Stimulated activated CD4-positive, alpha-beta T cell treated with anti-CD3 and anti-CD28 coated beads, Interleukin-12 subunit alpha, Interleukin-12 subunit beta, amount 100 ng/mL, for 48 hours (primary cell): ENCODE data around the gene STPG1.

Experiments
- DNase-seq, 3 donors: peaks; one replicate each; pipeline ENCODE4 v3.0.0-alpha.2; 2020; ENCODE audit warnings: low read depth in 2 of 3, low spot score in 1 of 3

The STPG1 gene

DNA sequence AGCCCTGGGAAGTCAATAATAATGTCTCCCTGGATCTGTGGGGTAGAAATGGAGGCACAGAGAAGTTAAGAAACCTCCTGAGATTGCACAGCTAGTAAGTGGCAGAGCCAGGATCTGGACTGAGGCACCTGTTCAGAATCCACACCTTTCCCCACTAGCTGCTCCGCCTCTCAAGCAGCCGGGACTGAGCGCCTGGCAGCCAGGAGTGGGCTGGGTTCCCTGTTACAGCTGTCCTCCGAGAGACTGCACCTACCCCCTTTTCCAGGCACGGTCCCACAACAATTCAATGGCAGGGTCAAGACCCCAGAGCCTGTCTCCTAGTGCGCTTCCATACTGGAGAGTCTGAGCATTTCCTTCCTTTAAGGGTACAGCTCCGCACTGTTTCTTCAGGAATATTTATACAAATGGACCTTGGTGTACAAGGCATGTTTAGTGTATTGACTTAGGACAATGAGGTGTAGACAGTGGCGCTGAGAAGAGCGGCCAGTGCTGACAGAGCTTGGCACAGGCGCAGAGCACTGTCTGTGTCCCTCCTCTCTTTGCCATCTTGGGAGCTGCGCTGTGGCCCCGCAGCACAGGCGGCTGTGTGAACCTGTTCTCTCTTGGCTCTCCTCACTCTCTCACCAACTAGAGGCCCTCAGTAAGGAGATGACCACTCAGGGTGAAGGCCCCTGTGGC, 70.0 kb downstream of the STPG1 start:
- no peak for DNase-seq

DNA sequence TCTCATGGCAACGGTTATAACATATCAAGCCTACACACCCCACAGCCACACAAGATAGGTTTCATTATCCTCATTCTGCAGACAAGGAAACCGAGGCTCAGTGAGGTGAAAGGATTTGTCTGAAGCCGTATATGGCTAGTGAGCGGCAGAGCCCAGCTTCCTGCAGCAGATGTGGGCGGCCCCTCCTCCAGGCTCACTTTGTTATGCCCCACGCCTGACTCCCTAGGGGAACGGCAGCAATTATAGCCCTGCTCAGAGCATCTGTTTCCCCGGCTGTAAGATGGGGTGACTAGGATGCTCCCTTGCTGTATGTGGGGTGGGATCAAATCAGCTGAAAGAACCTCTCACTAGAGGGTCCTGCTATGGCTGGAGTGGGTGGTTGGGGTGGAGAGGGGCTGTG, 72.3 kb downstream of the STPG1 start:
- no peak for DNase-seq

DNA sequence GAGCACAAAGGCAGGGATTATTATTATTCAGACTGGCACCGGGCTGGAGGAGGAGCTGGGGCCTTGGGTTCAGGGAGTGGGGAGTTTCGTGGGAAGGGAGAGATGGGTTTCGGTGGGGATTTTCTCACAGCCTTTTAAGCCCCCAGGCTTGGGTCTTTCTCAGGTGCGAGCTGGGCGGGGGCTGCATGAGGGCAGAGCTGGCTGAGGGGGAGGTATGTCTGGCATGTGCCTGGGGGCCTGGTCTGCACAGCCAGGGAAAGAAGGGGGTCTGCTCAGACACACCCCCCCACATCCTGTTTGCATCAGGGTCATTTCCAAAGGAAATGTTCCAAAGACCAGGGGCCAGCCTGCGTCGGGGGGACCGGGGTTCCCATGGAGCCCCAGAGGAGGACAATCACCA, 72.8 kb downstream of the STPG1 start:
- no peak for DNase-seq

DNA sequence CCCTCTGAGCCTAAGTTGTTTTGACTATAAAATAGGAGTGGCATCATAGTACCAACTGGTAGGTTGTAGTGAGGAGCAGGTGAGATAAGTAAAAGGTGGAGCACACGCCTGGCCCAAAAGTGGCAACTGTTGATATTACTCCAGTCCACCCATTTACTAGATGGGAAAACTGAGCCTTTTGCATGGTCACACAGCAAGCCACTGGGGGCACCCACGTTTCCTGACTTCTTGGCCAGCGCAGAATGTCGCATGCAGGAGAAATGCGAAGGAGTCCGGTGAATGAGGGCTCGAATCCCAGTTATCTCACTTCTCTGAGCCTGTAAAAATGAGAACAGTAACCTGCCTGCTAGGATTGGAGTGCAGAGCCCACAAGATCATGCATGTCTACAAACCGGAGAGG, 73.6 kb downstream of the STPG1 start:
- DNase-seq, result no peak

DNA sequence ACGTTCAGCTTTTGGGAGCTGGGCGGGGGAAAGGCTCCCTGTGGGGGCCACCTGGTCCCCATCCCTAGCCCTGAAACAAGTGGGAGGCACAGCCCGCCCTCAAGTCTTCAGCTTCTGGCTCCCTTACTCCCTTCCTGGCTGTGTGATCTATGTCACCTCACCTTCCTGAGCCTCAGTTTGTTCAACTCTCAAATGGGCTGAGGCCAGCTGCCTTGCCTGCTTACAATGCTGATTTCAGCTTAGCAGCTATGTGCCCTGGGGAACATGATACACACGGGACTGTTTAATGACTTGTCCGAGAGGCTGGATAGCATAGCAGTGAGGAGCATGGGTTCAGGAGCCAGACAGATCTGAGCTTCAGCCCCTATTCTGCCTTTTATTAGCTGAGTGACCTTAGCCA, 75.1 kb downstream of the STPG1 start:
- DNase-seq, result no peak

DNA sequence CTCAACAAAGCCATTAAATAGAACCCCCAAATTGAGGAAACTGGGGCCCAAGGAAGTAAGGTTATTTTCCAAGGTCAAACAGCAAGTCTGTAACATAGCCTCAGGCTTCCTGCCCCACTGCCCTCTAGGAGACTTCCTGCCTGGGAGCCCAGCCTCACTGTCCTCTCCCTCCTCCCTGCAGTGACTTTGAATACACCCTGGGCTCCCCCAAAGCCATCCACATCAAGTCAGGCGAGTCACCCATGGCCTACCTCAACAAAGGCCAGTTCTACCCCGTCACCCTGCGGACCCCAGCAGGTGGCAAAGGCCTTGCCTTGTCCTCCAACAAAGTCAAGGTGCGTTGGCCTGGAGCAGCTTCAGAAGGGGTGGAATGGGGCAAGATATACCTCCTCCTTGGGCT, 76.1 kb downstream of the STPG1 start:
- no peak for DNase-seq

- no peak for DNase-seq
These were observed 77.5 kb downstream of the STPG1 start for GRCh38 chr1:24336075-24336474.

DNA sequence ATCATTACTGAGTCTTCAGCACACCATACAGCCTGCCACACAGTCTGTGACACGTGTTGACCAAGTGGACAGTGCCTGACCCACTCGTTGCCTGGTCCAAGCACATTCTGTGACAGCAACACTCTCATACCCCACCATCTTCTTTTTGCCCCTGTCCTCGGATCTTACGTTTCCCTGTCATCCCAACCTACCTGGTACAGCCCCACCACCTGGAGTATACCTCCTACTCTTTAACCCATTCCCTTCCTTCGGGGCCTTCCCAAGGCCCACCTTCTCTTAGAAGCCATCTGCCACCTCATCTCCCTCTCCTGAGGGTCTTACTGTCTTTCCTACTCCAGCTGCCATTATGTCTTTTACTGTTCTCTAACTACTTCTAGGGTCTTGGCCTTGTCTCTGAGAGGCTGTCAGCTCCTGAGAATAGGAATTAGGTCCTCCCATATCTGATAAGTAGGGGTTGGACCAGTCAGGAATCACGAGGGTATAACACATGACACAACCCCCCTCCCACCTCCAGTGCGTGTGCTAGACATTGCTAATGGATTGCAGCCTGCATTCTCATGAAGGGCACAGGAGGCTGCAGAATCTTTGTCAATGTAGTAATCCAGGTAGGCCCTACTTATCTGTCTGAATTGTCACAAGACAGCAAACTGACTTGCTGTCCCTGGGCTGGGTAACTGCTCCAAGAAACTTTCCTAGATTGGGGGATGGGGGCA, 81.5 kb downstream of the STPG1 start:
- no peak for DNase-seq

DNA sequence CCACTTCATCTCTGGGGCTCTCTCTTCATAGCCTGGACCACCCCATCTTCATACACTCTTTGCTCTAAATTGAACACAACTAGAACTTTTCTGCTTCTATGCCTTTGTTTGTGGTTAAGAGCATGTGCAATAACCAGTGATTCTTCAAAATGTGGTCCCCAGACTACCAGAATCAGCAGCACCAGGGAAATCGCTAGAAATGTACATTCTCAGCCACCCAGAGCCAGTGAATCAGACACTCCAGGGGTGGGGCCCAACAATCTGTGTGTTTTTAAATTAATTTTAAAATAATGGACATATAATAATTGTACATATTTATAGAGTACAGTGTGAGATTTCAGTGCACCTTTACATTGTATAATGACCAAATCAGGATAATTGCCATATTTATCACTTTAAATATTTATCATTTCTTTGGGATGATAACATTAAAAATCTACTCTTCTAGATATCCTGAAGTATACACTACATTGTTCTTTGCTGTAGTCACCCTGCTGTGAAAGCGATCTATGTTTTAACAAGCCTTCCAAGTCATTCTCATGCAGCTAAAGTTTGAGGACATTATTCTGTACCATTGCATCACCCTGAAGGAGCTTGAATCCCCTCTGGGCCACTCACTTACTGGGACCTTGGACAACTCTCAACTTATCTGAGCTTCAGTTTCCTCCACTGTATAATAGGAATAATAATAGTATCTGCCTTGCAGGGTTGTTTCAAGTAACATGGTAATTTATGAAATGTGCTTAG, 83.6 kb downstream of the STPG1 start:
- no peak for DNase-seq

GRCh38 chr1:24329331-24329730, 84.3 kb downstream of the STPG1 start:
- DNase-seq, result no peak

GRCh38 chr1:24327891-24328290, 85.7 kb downstream of the STPG1 start:
- DNase-seq, result no peak

DNA sequence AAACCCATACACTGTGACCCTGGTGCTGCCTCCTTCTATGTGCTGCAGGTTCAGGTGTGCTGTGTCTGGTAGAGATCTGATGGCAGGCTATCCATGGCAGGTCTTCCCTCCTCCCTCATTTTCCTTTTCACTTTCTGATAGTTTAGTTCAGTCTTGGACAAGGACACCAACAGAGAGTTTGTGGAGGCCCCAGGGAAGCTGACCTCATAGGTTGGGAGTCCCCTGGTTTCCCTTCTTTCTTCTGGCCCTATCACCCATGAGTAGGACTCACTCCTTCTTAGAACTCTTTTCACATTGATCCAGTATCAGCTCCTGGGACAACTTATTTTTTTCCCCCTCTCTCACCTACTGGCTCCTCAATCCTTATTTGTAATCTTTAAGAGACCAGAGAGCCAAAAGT, 86.1 kb downstream of the STPG1 start:
- DNase-seq, result no peak

- DNase-seq, result no peak
These were observed 87.8 kb downstream of the STPG1 start for GRCh38 chr1:24325587-24326449.

DNA sequence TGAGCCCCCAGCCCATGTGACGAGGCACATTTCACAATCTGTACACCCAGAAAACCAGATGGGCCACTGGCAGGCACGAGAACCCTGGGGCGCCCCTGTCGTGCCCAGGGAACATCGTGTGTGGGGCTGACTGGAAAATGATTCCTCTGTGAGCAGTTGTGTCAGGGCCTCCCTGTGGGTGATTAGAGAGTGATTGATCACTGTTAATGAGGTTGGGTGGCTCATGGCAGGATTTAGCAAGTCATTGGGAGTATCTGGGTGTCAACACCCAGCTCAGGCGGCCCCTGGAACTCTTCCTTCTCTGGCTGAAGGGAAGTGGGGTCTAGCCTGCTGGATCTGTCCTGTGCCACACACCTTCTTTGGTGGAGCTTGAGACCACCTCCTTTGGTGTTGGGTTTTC, 88.7 kb downstream of the STPG1 start:
- no peak for DNase-seq

- no peak for DNase-seq
These were observed 90.3 kb downstream of the STPG1 start for GRCh38 chr1:24323281-24323680.

DNA sequence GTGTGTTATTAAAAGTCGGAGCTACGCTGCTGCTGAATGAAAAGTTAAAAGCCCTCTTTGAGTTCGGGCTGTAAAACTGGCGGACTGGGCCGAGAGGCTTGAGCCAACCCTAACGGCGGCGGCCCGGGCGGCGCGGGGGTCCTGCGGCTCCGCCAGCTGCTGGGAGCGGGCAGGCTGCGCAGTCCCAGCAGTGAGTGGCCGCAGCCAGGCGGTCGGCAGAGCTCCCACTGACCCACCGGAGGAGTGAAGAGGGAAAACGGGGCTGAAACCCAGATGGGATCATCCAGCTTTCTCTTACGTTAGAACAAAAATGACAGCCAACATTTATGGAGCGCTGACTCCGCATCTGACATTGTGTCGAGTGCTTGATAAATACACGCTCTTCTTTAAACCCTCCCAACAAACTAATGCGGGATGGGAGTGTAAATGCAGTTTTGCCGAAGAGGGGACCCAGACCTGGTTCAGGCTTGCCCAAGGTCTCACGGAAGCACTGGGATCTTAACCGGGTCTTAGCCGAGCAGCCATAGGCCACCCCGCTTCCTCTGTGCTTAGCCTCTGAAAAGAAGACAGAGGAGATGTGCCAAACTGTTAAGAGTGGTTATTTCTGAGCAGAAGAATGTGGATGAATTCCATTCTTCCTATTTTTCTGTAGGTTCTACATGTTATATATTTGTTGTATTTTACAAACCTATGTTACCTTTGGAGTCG, 91.0 kb downstream of the STPG1 start:
- no peak for DNase-seq

- peak; percentile 69 to 78 (median 71) for DNase-seq
These were observed 91.7 kb downstream of the STPG1 start for GRCh38 chr1:24321697-24322469.

- DNase-seq, result no peak
These were observed 92.5 kb downstream of the STPG1 start for GRCh38 chr1:24321126-24321525.

DNA sequence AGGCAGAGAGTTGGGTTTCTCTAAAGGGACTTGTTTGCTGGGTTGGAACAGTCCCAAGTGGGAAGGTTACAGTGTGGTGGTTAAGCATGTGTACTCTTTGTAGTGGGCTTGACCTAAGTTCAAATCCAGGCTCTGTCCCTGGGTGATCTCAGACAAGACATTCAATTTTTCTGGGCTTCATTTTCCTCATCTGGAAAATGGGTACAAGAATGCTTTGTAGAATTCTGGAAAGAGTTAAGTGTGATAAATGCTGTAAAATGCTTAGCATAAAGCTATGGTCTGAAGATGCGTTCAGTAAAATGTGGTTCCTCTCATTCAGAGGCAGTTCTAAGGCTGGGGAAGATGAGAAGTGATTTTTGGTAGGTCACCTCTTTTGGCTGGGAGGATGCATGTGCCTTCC, 93.6 kb downstream of the STPG1 start:
- DNase-seq, result no peak

DNA sequence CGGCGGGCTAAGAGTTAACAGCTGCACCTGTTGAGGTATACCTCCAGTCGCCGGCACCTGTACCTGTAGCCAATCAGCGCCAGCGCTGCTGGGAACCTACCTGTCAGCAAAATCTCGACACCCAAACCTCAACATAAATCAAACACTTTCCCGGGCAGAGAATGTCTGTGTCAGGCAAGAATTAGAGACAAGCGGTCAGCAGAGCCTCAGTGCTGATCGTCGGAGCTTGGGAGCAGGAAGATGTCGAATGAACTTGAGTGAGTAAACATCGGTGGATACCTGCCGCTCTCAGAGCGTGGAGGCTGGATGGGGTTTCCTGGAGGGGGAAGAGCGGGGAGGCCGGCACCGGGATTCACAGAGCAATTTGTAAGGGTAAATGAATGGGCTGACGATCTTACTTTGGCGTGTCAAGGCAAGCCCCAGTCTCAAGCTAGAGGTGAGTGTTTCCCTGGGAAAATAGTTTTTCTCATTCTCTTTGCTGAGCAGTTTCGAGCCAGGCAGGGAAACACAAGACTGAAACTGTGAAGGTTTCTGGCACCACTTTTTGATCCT, 94.2 kb downstream of the STPG1 start, which contains the start of gene GRHL3:
TSS of gene GRHL3 (plus strand) at position 46 of the 552 bp plus-strand sequence. CDS start at position 241, 195 bp downstream.
- no peak for DNase-seq
